ENCODE results near the gene GLE1.

The GLE1 gene

GRCh38 chr9:128529191-128529590 lies 24.7 kb downstream of the GLE1 start:
- Histone ChIP-seq H3K79me2 (ENCODE audit: control insufficient read depth, low read length) (no peaks in the 10 kb centered on the region), H3K4me2 (ENCODE audit: low read length) (no peak overlapping the region), H3K9me2 (replicated peaks; ENCODE audit: control insufficient read depth, low read length) (no peaks in the 10 kb centered on the region), H3K9me3 (ENCODE audit: control insufficient read depth, insufficient read depth, low read length) (no peaks in the 10 kb centered on the region), H3K27me3 (ENCODE audit: control insufficient read depth, low read length) (no peaks in the 10 kb centered on the region), H3K4me3 (ENCODE audit: low read length) (no peak overlapping the region), H3K36me3 (ENCODE audit: control insufficient read depth, low read length) (peaks cover 58% of the 10 kb centered on the region), H3K27ac (ENCODE audit: low read depth, low read length) (no peak overlapping the region), H4K20me1 (ENCODE audit: control insufficient read depth, insufficient read depth, low read depth, low read length) (no peaks in the 10 kb centered on the region), H3K4me1 (ENCODE audit: control insufficient read depth, low read length) (no peaks in the 10 kb centered on the region), H3F3A (ENCODE audit: control insufficient read depth, insufficient read depth) (no peaks in the 10 kb centered on the region)
- TF ChIP-seq CTCF (IDR thresholded peaks at IDR 0.05; ENCODE audit: low read depth, low read length, poor library complexity, severe bottlenecking) (no peak), EZH2phosphoT487 (IDR thresholded peaks at IDR 0.05; ENCODE audit: borderline replicate concordance, low read length) (no peak)

GRCh38 chr9:128532581-128532980 lies 28.1 kb downstream of the GLE1 start:
- H3K27ac ChIP-seq (ENCODE audit: low read depth, low read length): no peak overlapping the region

GRCh38 chr9:128540634-128541360 lies 36.3 kb downstream of the GLE1 start:
- TF ChIP-seq EZH2phosphoT487 (IDR thresholded peaks at IDR 0.05; ENCODE audit: borderline replicate concordance, low read length) (no peak), CTCF (IDR thresholded peaks at IDR 0.05; ENCODE audit: low read depth, low read length, poor library complexity, severe bottlenecking) (no peak)
- Histone ChIP-seq H3K36me3 (ENCODE audit: control insufficient read depth, low read length) (peaks cover 63% of the 10 kb centered on the region), H3K9me2 (replicated peaks; ENCODE audit: control insufficient read depth, low read length) (no peaks in the 10 kb centered on the region)

More at GRCh38 chr9:128532581-128532980, 28.1 kb downstream of the GLE1 start:
- no peaks in the 10 kb centered on the region for H3K4me1 ChIP-seq (ENCODE audit: control insufficient read depth, low read length)
- H3F3A ChIP-seq (ENCODE audit: control insufficient read depth, insufficient read depth): no peaks in the 10 kb centered on the region
- H3K4me3 ChIP-seq (ENCODE audit: low read length): no peak overlapping the region
- H3K79me2 ChIP-seq (ENCODE audit: control insufficient read depth, low read length): no peaks in the 10 kb centered on the region
- H4K20me1 ChIP-seq (ENCODE audit: control insufficient read depth, insufficient read depth, low read depth, low read length): no peaks in the 10 kb centered on the region
- H3K9me2 ChIP-seq (replicated peaks; ENCODE audit: control insufficient read depth, low read length): no peaks in the 10 kb centered on the region
- H3K9me3 ChIP-seq (ENCODE audit: control insufficient read depth, insufficient read depth, low read length): no peaks in the 10 kb centered on the region
- TF ChIP-seq CTCF (IDR thresholded peaks at IDR 0.05; ENCODE audit: low read depth, low read length, poor library complexity, severe bottlenecking) (no peak), EZH2phosphoT487 (IDR thresholded peaks at IDR 0.05; ENCODE audit: borderline replicate concordance, low read length) (no peak)
- H3K36me3 ChIP-seq (ENCODE audit: control insufficient read depth, low read length): peaks cover 50% of the 10 kb centered on the region
- no peak overlapping the region for H3K4me2 ChIP-seq (ENCODE audit: low read length)
- no peaks in the 10 kb centered on the region for H3K27me3 ChIP-seq (ENCODE audit: control insufficient read depth, low read length)

More at GRCh38 chr9:128540634-128541360, 36.3 kb downstream of the GLE1 start:
- Histone ChIP-seq H3K4me1 (ENCODE audit: control insufficient read depth, low read length) (no peaks in the 10 kb centered on the region), H3K4me2 (ENCODE audit: low read length) (no peak overlapping the region), H4K20me1 (ENCODE audit: control insufficient read depth, insufficient read depth, low read depth, low read length) (no peaks in the 10 kb centered on the region), H3K4me3 (ENCODE audit: low read length) (no peak overlapping the region), H3K9me3 (ENCODE audit: control insufficient read depth, insufficient read depth, low read length) (no peaks in the 10 kb centered on the region), H3K27ac (ENCODE audit: low read depth, low read length) (no peak overlapping the region), H3K27me3 (ENCODE audit: control insufficient read depth, low read length) (no peaks in the 10 kb centered on the region), H3K79me2 (ENCODE audit: control insufficient read depth, low read length) (no peaks in the 10 kb centered on the region), H3F3A (ENCODE audit: control insufficient read depth, insufficient read depth) (no peaks in the 10 kb centered on the region; the same call in 1 of the 2 replicates)
